HL-60 (cell line): Measurements from ENCODE around the gene BRIP1.

Source experiments
- DNase-seq, 2 experiments: peaks; one replicate each; pipeline ENCODE4 v3.0.0-alpha.2; 2010 to 2020; ENCODE audit warnings: low read depth in 1 of 2, low spot score in 1 of 2
- H3K27ac ChIP-seq: fragments of 250-450 bp; sonication (Bioruptor Pico); replicated peaks from 2 replicates; pipeline ENCODE4 v1.5.1; 2020; ENCODE audit warnings: mild to moderate bottlenecking, moderate library complexity
- H3K27me3 ChIP-seq: fragments of 250-450 bp; sonication (Bioruptor Pico); 2 replicates; pipeline ENCODE4 v1.5.1; 2021; ENCODE audit warnings: mild to moderate bottlenecking, moderate library complexity; ENCODE audit not compliant: insufficient read depth, poor library complexity, severe bottlenecking
- H3K4me3 ChIP-seq: replicated peaks from 2 replicates; pipeline ENCODE4 v1.5.1; 2011; ENCODE audit warnings: mild to moderate bottlenecking, control low read depth, low read length; ENCODE audit not compliant: insufficient read depth
- CTCF ChIP-seq: IDR thresholded peaks from one replicate; pipeline ENCODE4 v1.5.1; 2011; ENCODE audit warnings: low read length, control low read depth, inconsistent platforms; ENCODE audit not compliant: insufficient read depth
- GABPA ChIP-seq: IDR thresholded peaks from 2 replicates; pipeline ENCODE4 v1.6.1; 2012; ENCODE audit warnings: low read depth
- POLR2AphosphoS5 ChIP-seq: IDR thresholded peaks from 2 replicates; pipeline ENCODE4 v1.6.1; 2012; ENCODE audit warnings: low read depth
- REST ChIP-seq: IDR thresholded peaks from 2 replicates; pipeline ENCODE4 v1.6.1; 2012; ENCODE audit warnings: low read depth; ENCODE audit not compliant: insufficient replicate concordance
- SPI1 ChIP-seq: IDR thresholded peaks from 2 replicates; pipeline ENCODE4 v1.6.1; 2012; ENCODE audit warnings: low read depth, mild to moderate bottlenecking, borderline replicate concordance

Gene BRIP1

GRCh38 chr17:61700252-61700651 is 163.1 kb downstream of the BRIP1 start:
- H3K4me3 ChIP-seq = no peak overlapping the region
- TF ChIP-seq REST (no peak), CTCF (no peak), GABPA (no peak), POLR2AphosphoS5 (no peak), SPI1 (no peak)
- DNase-seq = no peak
- no peaks in the 10 kb centered on the region for H3K27me3 ChIP-seq
- H3K27ac ChIP-seq = no peak overlapping the region

- no peak for TF ChIP-seq POLR2AphosphoS5
- TF ChIP-seq CTCF = no peak
- no peak for TF ChIP-seq GABPA
- no peak for TF ChIP-seq REST
- TF ChIP-seq SPI1 = no peak
- H3K4me3 ChIP-seq = no peak overlapping the region
- no peak for DNase-seq
- no peak overlapping the region for H3K27ac ChIP-seq
- H3K27me3 ChIP-seq = no peaks in the 10 kb centered on the region
These were observed 163.6 kb downstream of the BRIP1 start for GRCh38 chr17:61699694-61700093.

GRCh38 chr17:61699032-61699431 is 164.3 kb downstream of the BRIP1 start:
- TF ChIP-seq POLR2AphosphoS5 (no peak), CTCF (no peak), REST (no peak), GABPA (no peak), SPI1 (no peak)
- H3K4me3 ChIP-seq = no peak overlapping the region
- H3K27me3 ChIP-seq = no peaks in the 10 kb centered on the region
- DNase-seq = no peak
- H3K27ac ChIP-seq = no peak overlapping the region
